NCI-H524 treated with DMSO at 0.1 percent for 48 hours (cell line): ENCODE results near the gene RINL.
"Not testable (repeated sequence)": the region's sequence is repeated elsewhere in the genome, so short reads cannot be mapped to it uniquely, and the experiment has no call there.

Experiments
- DNase-seq: peaks from one replicate; lab custom pipeline; 2025; lab: John Stamatoyannopoulos, UW

Gene RINL

GRCh38 chr19:38834104-38834490, 44.0 kb downstream of the RINL start:
- DNase-seq, result no peak

GRCh38 chr19:38833092-38833425, 45.0 kb downstream of the RINL start:
- no peak for DNase-seq

GRCh38 chr19:38831142-38831605, 46.9 kb downstream of the RINL start:
- no peak for DNase-seq

GRCh38 chr19:38830039-38830733, 47.9 kb downstream of the RINL start:
- no peak for DNase-seq

- not testable (repeated sequence) for DNase-seq
Observed at GRCh38 chr19:38829203-38829602, 48.9 kb downstream of the RINL start.

GRCh38 chr19:38826856-38827551, 51.1 kb downstream of the RINL start:
- no peak for DNase-seq

- not testable (repeated sequence) for DNase-seq
Observed at GRCh38 chr19:38825936-38826335, 52.1 kb downstream of the RINL start.

GRCh38 chr19:38821230-38821825, 56.7 kb downstream of the RINL start:
- DNase-seq, result not testable (repeated sequence)

GRCh38 chr19:38819231-38819920, 58.7 kb downstream of the RINL start:
- DNase-seq, result no peak
